ENCODE results near the gene ZBTB46. TPM values are rescaled to one million over a fixed set of nuclear protein-coding genes. Genes with fewer than 3 reads are reported as not detected.

The ZBTB46 gene
- total RNA-seq, 1 experiment from 2014 or later: 18.9 TPM

DNA sequence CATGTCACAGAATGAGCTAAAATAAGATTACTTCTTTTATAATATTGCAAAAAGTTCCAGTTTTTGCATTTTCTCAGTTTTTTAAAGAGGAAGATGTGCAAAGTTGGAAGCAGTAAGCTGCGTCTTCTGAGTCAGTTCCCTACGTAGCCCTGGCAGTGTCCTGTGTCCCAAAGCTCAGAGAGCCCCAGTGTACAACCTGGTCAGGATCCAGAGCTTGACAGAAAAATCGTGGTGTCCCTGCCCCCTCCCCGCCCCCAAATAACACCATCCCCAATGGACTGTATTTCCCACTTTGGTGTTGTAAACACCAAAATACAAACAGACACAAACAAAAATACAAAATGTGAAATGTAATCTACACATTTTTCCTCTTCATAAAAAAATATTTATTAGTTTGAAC lies 86.9 kb downstream of the ZBTB46 start:
- no peaks in the 10 kb centered on the region for H3K9me3 Mint-ChIP-seq
- ATAC-seq (no peak), DNase-seq (ENCODE audit: low spot score) (no peak)
- H3K4me1 Mint-ChIP-seq: no peaks in the 10 kb centered on the region
- ChIA-PET CTCF (interaction anchor here (1.3 to 1.8 kb wide), 2 partner anchors 31 to 42 kb away, joined by 3 to 7 read pairs; no protein-coding TSS in a partner anchor), POLR2A (no interaction called here)
- H3K4me3 Mint-ChIP-seq: no peak overlapping the region
- H3K27ac Mint-ChIP-seq: no peak overlapping the region
- H3K36me3 Mint-ChIP-seq: 0 out of 2 replicates have a peak, but pooled peaks cover 3% of the 10 kb centered on the region
- no peaks in the 10 kb centered on the region for H3K27me3 Mint-ChIP-seq (ENCODE audit: low read depth)
- TF ChIP-seq TEAD1 (CRISPR knock-in tag; IDR thresholded peaks at IDR 0.05) (no peak), ZNF121 (CRISPR knock-in tag; IDR thresholded peaks at IDR 0.05) (no peak), ZNF671 (CRISPR knock-in tag; IDR thresholded peaks at IDR 0.05) (no peak), ZBTB21 (CRISPR knock-in tag; IDR thresholded peaks at IDR 0.05; ENCODE audit: borderline replicate concordance) (no peak), ETV6 (CRISPR knock-in tag; IDR thresholded peaks at IDR 0.05) (no peak), JUN (CRISPR knock-in tag; IDR thresholded peaks at IDR 0.05) (no peak), RORB (CRISPR knock-in tag; IDR thresholded peaks at IDR 0.05) (no peak), SMAD3 (CRISPR knock-in tag; IDR thresholded peaks at IDR 0.05; ENCODE audit: borderline replicate concordance) (no peak), IRF1 (CRISPR knock-in tag; IDR thresholded peaks at IDR 0.05) (no peak), ZNF423 (CRISPR knock-in tag; IDR thresholded peaks at IDR 0.05) (no peak), NFYB (CRISPR knock-in tag; conservative IDR thresholded peaks at IDR 0.05; ENCODE audit: low read depth) (no peak), JAZF1 (CRISPR knock-in tag; IDR thresholded peaks at IDR 0.05) (no peak), ERG (CRISPR knock-in tag; IDR thresholded peaks at IDR 0.05) (no peak), SP1 (CRISPR knock-in tag; conservative IDR thresholded peaks at IDR 0.05) (no peak), PRDM15 (CRISPR knock-in tag; IDR thresholded peaks at IDR 0.05) (no peak), USF2 (CRISPR knock-in tag; IDR thresholded peaks at IDR 0.05) (no peak), ZNF416 (CRISPR knock-in tag; IDR thresholded peaks at IDR 0.05) (no peak)

- ChIA-PET CTCF (interaction anchor here (0.6 to 1.8 kb wide), 2 partner anchors 35 to 43 kb away, joined by 3 to 7 read pairs; partner anchors contain the start of genes ARFRP1 and ZGPAT), POLR2A (no interaction called here)
- H3K36me3 Mint-ChIP-seq: 0 out of 2 replicates have a peak, but pooled peaks cover 3% of the 10 kb centered on the region
- H3K27ac Mint-ChIP-seq: no peak overlapping the region
- H3K9me3 Mint-ChIP-seq: no peaks in the 10 kb centered on the region
- ATAC-seq (no peak), DNase-seq (ENCODE audit: low spot score) (no peak)
- H3K27me3 Mint-ChIP-seq (ENCODE audit: low read depth): no peaks in the 10 kb centered on the region
- H3K4me3 Mint-ChIP-seq: no peak overlapping the region
- H3K4me1 Mint-ChIP-seq: no peaks in the 10 kb centered on the region
- TF ChIP-seq RORB (CRISPR knock-in tag; IDR thresholded peaks at IDR 0.05) (no peak), ZNF425 (CRISPR knock-in tag; conservative IDR thresholded peaks at IDR 0.05) (no peak), PREB (CRISPR knock-in tag; IDR thresholded peaks at IDR 0.05; ENCODE audit: borderline replicate concordance) (no peak), ZMAT4 (CRISPR knock-in tag; IDR thresholded peaks at IDR 0.05) (no peak), SOX15 (CRISPR knock-in tag; IDR thresholded peaks at IDR 0.05) (no peak), HMGA2 (CRISPR knock-in tag; IDR thresholded peaks at IDR 0.05) (no peak), SMAD3 (CRISPR knock-in tag; IDR thresholded peaks at IDR 0.05; ENCODE audit: borderline replicate concordance) (no peak)
- TF ChIP-seq, protein P1, sequence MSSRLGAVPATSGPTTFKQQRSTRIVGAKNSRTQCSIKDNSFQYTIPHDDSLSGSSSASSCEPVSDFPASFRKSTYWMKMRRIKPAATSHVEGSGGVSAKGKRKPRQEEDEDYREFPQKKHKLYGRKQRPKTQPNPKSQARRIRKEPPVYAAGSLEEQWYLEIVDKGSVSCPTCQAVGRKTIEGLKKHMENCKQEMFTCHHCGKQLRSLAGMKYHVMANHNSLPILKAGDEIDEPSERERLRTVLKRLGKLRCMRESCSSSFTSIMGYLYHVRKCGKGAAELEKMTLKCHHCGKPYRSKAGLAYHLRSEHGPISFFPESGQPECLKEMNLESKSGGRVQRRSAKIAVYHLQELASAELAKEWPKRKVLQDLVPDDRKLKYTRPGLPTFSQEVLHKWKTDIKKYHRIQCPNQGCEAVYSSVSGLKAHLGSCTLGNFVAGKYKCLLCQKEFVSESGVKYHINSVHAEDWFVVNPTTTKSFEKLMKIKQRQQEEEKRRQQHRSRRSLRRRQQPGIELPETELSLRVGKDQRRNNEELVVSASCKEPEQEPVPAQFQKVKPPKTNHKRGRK (CRISPR knock-in tag; IDR thresholded peaks at IDR 0.05; ENCODE audit: borderline replicate concordance): no peak
Observed at GRCh38 chr20:63743210-63743970, 87.7 kb downstream of the ZBTB46 start.
